GM21390 (cell line): Measurements from ENCODE around the gene IGFBP2.

Source experiments
- ATAC-seq: cut with Tn5 transposase; IDR thresholded peaks from one replicate; pipeline ENCODE4 v1.9.1; 2021; ENCODE audit not compliant: unreplicated experiment

The IGFBP2 gene

DNA sequence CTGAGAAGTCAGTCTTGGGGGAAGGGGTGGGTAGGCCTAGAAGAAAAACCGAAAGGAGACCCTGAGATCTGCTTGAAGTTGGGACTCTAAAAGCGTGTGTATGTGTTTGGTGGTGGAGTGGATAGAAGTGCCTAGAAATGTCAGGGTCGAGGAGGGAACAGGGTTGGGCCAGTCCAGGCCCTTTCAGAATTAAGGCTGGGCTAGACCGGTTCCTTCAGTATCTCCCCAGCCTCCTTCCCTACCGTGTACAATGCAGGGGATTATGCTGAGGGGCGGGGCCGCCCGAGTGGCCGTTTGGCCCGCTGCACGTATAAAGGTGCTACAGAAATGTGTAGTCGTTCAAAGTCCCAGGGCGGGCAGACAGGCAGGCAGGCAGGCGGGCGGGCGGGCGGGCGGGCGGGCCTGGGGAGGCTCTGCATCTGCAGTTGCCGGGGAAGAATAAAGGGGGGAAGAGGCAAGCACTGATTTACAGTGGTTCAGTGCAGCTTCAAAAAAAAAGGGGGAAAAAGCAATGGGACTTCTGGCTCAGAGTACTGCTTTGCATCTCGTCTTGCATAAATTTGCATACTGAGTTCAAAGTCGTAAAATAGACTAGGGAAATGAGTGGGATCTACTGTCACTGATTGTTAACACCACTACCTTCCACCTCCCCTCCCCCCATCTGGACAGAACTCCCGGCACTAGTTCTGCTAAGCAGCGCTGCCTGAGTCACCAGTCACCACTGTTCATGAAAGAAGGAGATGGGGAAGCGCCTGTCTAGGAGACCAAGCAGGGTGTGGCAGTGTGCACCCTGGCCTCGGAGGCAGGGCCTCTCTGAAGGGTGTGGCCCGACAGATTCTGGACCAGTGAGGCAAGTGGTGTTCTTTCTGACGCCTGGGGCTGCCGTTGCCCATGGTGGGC is 3.6 kb downstream of the IGFBP2 start:
- ATAC-seq = no peak

- ATAC-seq = no peak
Measured at GRCh38 chr2:216637472-216637871, 4.3 kb downstream of the IGFBP2 start.

- ATAC-seq = no peak
Measured at GRCh38 chr2:216643986-216644659, 10.9 kb downstream of the IGFBP2 start.

GRCh38 chr2:216644842-216645635 is 11.8 kb downstream of the IGFBP2 start:
- ATAC-seq = no peak

DNA sequence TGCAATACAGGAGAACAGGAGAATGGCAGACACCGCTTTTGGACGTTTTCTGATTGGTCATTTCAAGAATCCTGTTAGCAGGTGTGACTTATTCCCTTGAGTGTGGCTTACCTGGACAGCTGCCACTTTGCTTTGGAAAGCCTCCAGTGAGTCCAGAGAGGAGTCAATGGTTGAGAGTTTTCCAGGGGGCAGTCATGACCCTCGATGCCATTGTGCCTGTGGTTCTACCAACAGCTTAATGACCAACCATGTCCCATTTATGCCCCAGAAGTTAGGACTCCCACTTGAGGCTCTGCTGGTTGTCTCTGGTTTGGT is 12.4 kb downstream of the IGFBP2 start:
- ATAC-seq = no peak

GRCh38 chr2:216646116-216646515 is 12.9 kb downstream of the IGFBP2 start:
- no peak for ATAC-seq

DNA sequence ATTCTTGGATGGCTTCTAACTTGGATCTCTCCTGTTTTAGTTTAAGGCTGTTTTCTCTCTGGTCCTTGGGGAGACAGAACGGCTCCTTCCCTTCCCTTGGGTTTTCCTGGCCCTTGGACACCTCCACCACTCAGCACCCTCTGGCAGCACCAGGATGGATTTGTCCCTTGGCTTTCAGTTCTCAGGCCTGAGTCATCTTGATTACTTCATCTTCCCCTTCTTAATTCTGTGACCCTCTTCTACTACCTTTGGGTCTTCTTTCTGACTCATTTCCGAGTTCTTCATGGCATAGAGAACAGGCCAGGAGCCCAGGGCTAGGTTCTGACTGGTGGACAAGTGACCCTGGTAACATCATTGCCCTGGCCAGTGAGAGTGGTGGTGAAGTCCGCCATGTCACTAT is 14.9 kb downstream of the IGFBP2 start:
- ATAC-seq = no peak

GRCh38 chr2:216649574-216649973 is 16.4 kb downstream of the IGFBP2 start:
- no peak for ATAC-seq

DNA sequence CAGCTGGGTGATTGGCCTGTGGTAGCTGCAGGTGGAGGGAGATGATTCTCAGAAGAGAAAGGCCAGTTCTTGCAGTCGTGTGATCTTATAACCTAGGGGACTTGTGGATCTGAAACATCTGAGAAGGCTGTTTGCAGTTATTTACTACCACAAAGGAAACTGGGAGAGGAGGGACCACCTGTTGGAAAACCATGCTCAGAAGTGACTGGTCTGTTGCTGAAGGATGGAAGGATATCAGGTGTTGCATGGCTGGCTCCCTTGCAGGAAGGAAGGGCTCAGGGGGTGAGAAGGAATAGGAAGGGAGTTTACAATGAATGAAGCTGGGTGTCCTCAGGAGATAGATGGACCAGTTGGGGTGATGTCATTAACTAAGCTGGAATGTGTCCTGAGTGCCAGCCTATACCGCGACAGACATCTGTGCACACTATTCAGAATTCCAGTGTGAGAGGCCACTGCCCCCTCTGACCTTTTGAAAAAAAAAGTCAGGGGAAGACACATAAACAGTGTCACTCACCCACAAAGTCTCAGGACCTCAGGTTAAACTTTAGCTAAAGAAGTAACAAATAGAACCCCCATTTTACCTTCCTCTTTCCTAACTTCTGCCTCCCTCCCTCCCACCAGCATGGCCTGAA is 17.5 kb downstream of the IGFBP2 start:
- no peak for ATAC-seq

DNA sequence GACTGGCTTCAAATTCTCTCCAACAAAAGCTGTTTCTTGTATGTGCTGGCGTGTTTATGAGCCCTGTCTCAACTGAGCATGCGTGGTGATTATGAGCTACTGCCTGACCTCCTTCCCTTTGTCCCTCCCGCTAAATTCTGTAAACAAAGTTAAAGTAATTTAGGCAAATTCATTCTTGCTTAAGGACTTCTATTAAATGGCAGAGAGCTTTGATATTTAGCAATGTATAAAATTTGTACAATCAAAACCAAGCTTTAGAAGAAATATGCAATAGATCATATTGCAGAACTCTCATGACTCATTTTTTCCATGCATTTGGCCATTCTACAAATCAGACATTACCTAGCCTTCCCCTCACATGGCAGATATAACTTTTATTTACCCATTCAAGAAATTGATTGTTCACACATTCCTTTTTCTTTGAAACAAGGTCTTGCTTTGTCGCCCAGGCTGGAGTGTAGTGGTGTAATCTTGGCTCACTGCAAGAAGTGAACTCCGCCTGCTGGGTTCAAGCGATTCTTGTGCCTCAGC is 18.2 kb downstream of the IGFBP2 start:
- ATAC-seq = no peak

DNA sequence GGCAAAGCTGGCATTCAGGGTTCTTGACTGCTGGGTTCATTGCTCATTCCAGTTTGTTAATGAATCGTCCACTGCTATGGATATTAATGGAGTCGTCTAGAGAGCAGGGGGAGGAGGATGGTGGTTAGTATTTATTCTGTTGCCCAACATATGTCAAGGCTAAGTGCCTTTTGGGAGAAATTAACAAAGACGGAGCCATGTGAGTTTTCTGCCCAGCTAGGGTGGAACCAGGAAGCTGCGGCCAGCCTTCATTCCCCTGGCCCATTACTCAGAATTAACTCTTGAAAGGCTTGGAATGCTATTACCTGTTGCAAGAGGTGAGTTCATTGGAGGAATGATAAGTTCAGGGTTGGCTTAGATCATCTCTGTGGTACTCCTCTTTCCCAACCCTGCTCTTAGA is 19.3 kb downstream of the IGFBP2 start:
- ATAC-seq = no peak

DNA sequence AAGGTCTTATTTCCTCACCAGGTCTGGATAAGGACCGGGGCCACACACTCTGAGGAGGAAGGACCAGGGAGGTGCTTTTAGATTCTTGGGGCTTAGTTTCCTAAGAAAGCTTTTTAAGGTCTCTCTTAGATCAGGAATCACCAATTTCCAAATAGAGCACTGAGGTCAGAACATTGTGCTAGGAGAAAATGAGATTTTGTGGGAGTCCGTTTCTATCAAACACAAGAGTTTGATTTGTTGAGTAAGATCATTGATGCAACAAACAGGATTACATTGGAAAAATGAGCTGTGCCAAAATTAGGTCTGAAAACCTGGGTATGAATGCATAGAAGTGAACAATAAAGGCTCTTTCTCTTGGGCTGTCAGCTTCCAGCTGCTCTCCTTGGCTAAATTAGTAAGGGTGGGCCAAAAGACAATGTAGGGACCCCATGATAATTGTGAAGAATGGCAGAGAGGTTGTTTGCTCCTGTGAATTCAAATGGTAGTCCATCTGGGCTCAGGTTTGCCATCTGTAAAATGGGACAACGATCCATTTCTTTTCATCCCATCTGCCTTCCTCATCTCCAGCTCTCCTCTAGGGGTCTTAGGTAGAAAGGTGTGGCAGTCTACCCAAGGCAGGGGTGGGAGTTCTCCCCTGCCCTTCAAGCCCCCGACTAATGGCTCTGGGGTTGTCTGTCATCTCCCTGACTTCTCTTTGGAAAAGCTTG is 20.0 kb downstream of the IGFBP2 start:
- no peak for ATAC-seq

- no peak for ATAC-seq
Measured at GRCh38 chr2:216653931-216654365, 20.7 kb downstream of the IGFBP2 start.

GRCh38 chr2:216654528-216655052 is 21.4 kb downstream of the IGFBP2 start:
- no peak for ATAC-seq

DNA sequence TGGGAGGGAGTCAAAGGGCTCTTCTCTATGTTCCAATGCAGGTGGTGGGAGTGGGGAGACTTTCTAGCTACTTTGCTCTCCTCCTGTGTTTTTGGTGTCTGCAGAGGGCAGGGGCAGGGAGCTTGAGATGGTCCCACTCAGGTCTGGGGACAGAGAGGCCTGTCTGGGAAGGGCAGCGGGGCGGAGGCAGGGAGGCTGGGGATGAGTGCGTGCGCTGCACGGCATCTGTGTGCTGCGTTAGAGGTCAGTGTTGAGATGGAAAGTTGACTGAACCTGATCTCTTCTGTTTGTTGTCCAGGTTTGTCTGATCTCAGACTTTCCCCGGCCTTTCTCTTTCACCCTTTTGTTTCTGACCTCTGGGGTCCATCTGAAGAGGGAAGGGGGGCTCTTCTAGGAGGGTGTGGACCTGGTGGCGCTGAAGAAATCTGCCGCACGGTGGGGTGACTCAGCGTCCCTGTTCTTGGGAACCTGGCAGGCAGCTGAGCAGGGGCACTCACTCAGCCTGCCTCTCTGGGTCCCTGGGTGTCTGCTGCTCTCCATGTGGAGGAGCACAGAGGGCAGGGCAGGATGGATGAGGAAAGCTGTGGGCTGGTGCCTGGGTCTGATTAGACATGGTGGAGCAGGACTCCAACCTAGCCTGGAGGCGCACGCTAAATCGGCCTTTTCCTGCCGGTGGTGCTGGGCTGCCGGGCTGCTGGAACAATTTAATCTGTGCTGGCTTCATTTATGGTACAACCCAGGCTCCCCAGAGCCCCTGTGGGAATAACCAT is 24.1 kb downstream of the IGFBP2 start:
- no peak for ATAC-seq

DNA sequence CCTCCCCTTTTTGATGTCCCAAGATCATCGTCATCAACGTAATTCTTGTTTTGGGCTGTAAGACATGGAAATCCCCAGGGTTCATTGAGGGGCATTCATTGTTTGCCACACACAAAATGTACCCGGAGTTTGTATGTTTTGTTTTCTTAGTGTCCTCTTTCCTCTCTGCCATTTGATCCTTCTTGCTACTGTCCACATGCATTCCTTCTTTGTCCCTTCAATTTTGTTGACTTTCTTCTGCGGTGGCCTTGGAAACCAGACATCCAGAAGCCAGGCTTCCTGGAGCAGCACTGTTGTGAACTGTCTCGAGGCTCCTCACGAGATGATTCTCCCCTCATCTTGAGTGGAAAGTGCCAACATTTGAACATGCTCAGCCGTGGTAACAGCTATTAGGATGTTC is 24.8 kb downstream of the IGFBP2 start:
- ATAC-seq = no peak

- no peak for ATAC-seq
Measured at GRCh38 chr2:216658757-216659156, 25.5 kb downstream of the IGFBP2 start.

DNA sequence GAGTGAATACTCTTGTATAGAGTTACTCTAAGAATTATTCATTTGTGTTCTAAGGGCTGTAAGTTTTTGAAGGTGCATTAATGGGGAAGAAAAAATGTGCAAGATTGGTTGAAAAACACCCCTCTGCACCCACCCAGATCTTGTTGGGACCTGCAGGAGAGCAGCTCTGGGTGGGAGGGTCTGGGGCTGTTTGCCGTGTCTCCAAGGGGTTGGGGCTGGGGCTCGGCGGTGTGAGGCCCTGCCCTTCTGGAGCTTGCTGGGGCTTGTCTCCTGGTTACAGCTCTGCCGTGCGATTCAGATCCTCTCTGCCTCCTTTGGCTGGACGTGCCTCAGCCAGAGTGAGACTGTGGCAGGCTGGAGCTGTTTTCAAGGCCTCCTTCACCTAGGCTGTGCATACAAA is 26.1 kb downstream of the IGFBP2 start:
- ATAC-seq = no peak

- no peak for ATAC-seq
Measured at GRCh38 chr2:216660496-216660895, 27.3 kb downstream of the IGFBP2 start.
